Esophagus muscularis mucosa (tissue), 4 donors: ENCODE measurements around the gene EIF2B5. TPM values are rescaled to one million over a fixed set of nuclear protein-coding genes. Genes with fewer than 3 reads are reported as not detected.

Experiments used
- DNase-seq: peaks from one replicate; pipeline ENCODE4 v3.0.0-alpha.2; 2017; ENCODE audit errors: extremely low spot score
- H3K27ac ChIP-seq, 4 donors: fragments of 200-600 bp; sonication (generic); replicated peaks in 1 of 4; 1 replicate in 3 of 4; 2 replicates in 1 of 4; pipeline ENCODE4 v1.5.1; 2016 to 2019; ENCODE audit warnings: mild to moderate bottlenecking in 1 of 4
- H3K27me3 ChIP-seq, 4 donors: fragments of 200-600 bp; sonication (generic); one replicate each; pipeline versions ENCODE4 v1.5.1 to v1.6.0; 2016 to 2019
- H3K36me3 ChIP-seq, 4 donors: fragments of 200-600 bp; sonication (generic); one replicate each; pipeline ENCODE4 v1.5.1; 2016 to 2019
- H3K4me1 ChIP-seq, 4 donors: fragments of 200-600 bp; sonication (generic); one replicate each; pipeline ENCODE4 v1.5.1; 2016 to 2019
- H3K4me3 ChIP-seq, 4 donors: fragments of 200-600 bp; sonication (generic); 1 replicate in 2 of 4; 2 replicates in 2 of 4; pipeline ENCODE4 v1.5.1; 2016 to 2019; ENCODE audit warnings: mild to moderate bottlenecking in 4 of 4, moderate library complexity in 1 of 4
- H3K9me3 ChIP-seq, 4 donors: fragments of 200-600 bp; sonication (generic); 1 replicate in 3 of 4; 2 replicates in 1 of 4; pipeline ENCODE4 v1.5.1; 2016 to 2019
- EP300 ChIP-seq: sonication (generic); formaldehyde crosslinking; IDR thresholded peaks from one replicate; pipeline ENCODE4 v1.6.1; 2017; ENCODE audit warnings: antibody characterized with exemption
- POLR2A ChIP-seq: fragments of 450-650 bp; IDR thresholded peaks from one replicate; pipeline ENCODE4 v1.6.1; 2017; ENCODE audit warnings: antibody characterized with exemption, moderate library complexity, mild to moderate bottlenecking, low read depth
- POLR2AphosphoS5 ChIP-seq, 2 donors: sonication (generic); formaldehyde crosslinking; IDR thresholded peaks; one replicate each; pipeline ENCODE4 v1.6.1; 2017; ENCODE audit warnings: antibody characterized with exemption in 2 of 2
- WGBS: methylation state at CpG from one replicate; pipeline ENCODE4 v1.1.5; 2018; 5-methylcytosine and 5-hydroxymethylcytosine counted together
- intact Hi-C: fragments of 100-400 bp; cut with DNase I; formaldehyde crosslinking; loops from one replicate; pipeline ENCODE4 v1.15.1; 2023
- total RNA-seq, 4 donors: library from RNA; depleted of rRNA; stranded (reverse); fragments of >200 nt; gene quantifications; one replicate each; pipeline versions ENCODE4 v1.1.0 to v1.2.1, GENCODE V29; 2016
- TF ChIP-seq, protein P1 (sequence below), 3 experiments: fragments of 200-600 bp in 2 of 3; fragments of 450-650 bp in 1 of 3; sonication (generic) in 2 of 3; IDR thresholded peaks; one replicate each; pipeline ENCODE4 v1.5.1; 2017 to 2019; ENCODE audit warnings: antibody characterized with exemption in 3 of 3, mild to moderate bottlenecking in 2 of 3, moderate library complexity in 1 of 3

EIF2B5 gene
- total RNA-seq, 4 donors from 2014 or later = 29.3 to 39.5 (median 33.8) TPM

DNA sequence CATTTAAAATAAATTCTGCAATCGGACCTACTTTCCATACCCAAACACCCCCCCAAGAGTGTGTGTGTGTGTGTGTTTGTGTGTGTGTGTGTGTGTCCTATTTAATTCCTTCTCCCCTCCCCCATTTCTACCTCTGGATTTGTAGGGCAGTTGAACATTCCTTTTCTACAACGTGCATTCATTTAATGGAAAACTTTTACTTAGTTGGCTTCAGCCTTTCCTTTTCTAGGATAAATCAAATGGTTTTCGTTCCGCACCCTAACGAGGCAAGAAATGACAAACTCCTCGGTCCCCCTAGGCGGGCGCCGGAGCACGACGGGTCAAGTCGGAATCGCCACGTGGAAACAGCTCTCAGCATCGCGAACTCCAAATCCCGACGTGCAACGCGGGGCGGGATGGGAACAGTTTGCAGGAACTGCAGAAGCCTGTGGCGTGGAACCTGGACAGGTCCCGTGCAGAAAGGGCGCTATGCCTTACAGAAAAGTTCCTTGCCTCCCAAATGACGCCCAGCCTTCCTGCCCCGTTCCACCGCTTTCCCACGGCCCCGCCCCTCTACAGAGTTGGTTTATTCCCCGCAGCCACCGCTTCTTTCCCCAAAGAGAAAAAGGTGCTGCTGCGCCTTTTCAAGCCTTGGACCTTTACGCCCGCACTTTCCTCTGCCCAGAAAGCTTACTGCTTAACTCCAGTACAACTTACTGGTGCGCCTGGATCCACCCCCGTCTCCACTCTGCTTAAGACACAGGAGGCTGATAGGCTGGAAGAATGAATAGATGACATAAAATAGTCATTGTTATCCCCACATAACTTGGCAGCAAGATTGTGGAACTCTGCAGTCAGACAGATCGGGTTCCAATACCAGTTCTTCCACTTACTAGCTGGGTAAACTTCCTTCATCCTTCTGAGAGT, 1.1 kb upstream of the EIF2B5 start:
- TF ChIP-seq, protein P1, sequence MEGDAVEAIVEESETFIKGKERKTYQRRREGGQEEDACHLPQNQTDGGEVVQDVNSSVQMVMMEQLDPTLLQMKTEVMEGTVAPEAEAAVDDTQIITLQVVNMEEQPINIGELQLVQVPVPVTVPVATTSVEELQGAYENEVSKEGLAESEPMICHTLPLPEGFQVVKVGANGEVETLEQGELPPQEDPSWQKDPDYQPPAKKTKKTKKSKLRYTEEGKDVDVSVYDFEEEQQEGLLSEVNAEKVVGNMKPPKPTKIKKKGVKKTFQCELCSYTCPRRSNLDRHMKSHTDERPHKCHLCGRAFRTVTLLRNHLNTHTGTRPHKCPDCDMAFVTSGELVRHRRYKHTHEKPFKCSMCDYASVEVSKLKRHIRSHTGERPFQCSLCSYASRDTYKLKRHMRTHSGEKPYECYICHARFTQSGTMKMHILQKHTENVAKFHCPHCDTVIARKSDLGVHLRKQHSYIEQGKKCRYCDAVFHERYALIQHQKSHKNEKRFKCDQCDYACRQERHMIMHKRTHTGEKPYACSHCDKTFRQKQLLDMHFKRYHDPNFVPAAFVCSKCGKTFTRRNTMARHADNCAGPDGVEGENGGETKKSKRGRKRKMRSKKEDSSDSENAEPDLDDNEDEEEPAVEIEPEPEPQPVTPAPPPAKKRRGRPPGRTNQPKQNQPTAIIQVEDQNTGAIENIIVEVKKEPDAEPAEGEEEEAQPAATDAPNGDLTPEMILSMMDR (IDR thresholded peaks at IDR 0.05) = no peak
- TF ChIP-seq POLR2A (no peak), EP300 (no peak), POLR2AphosphoS5 (IDR thresholded peaks at IDR 0.05) (peak; percentile 67 to 85)
- H3K27me3 ChIP-seq = no peaks in the 10 kb centered on the region
- intact Hi-C loops = loop anchor here (2.0 to 5.0 kb wide), 3 partner anchors 41 to 118 kb away; partner anchors contain the start of genes ABCC5 and AP2M1
- peaks cover 2 to 18% (median 15%) of the 10 kb centered on the region in 4 donors for H3K36me3 ChIP-seq
- H3K4me1 ChIP-seq = peaks cover 14 to 35% (median 23%) of the 10 kb centered on the region in 4 donors
- peak overlapping the region; percentile 87 to 97 (median 92) for H3K4me3 ChIP-seq
- peak overlapping the region; percentile 85 to 91 (median 88) for H3K27ac ChIP-seq
- peak; percentile 92 for DNase-seq
- no peaks in the 10 kb centered on the region for H3K9me3 ChIP-seq
- 1% methylated on average over 37 of the region's 37 CpGs for WGBS

DNA sequence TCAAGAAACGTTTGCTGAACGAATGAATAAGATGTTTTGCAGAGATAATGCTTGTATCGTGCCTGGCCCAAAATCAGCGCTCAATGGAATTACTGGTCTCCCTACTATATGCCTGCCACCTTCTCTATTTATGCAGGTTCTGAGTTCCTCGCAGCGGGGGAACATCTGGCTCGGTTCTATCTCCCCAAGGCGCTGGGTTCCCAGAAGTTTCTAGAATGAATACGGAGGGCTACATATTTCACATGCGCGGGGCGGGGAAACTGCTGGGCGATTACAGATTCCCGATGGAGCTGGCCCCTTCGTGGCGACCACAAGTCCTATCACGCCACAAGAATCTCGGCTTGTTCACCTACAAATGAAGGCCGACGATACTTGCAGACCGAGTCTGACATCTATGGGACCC, 411 bp upstream of the EIF2B5 start:
- no peaks in the 10 kb centered on the region for H3K27me3 ChIP-seq
- H3K4me3 ChIP-seq = peak overlapping the region; percentile 87 to 97 (median 92)
- H3K9me3 ChIP-seq = no peaks in the 10 kb centered on the region
- intact Hi-C loops = loop anchor here (2.0 to 5.0 kb wide), 4 partner anchors 40 to 237 kb away; partner anchors contain the start of genes ABCC5 and AP2M1
- TF ChIP-seq EP300 = no peak
- TF ChIP-seq, protein P1 (IDR thresholded peaks at IDR 0.05) = no peak
- TF ChIP-seq POLR2AphosphoS5 (IDR thresholded peaks at IDR 0.05) = no peak
- no peak for TF ChIP-seq POLR2A
- H3K4me1 ChIP-seq = peaks cover 14 to 35% (median 23%) of the 10 kb centered on the region in 4 donors
- peak overlapping the region; percentile 85 to 91 (median 88) for H3K27ac ChIP-seq
- WGBS = 0% methylated on average over 12 of the region's 21 CpGs
- H3K36me3 ChIP-seq = peaks cover 6 to 24% (median 19%) of the 10 kb centered on the region in 4 donors
- DNase-seq = no peak

DNA sequence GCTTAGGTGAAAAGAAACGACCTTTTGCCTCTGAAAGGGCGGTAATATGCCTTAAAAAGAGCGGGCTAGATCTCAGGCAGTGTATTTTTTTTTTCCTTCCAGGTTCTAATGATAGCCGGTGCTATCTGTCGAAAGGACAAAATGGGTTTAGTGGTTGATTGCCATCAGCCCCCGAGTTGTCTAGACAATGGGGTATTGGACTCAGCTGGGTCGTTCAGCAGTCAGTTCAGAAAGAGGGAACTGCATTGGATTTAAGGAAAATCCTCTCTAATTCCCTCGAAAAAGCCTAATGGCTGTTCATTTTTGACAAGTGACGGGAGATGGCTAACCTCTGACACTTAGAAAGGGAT, 728 bp downstream of the EIF2B5 start:
- peak overlapping the region; percentile 85 to 91 (median 88) for H3K27ac ChIP-seq
- TF ChIP-seq POLR2AphosphoS5 (IDR thresholded peaks at IDR 0.05) (no peak), POLR2A (no peak), EP300 (no peak)
- TF ChIP-seq, protein P1 (IDR thresholded peaks at IDR 0.05) = no peak
- DNase-seq = no peak
- peaks cover 16 to 36% (median 29%) of the 10 kb centered on the region in 4 donors for H3K36me3 ChIP-seq
- H3K4me1 ChIP-seq = peaks cover 14 to 35% (median 23%) of the 10 kb centered on the region in 4 donors
- intact Hi-C loops = loop anchor here (2.0 to 5.0 kb wide), 3 partner anchors 39 to 239 kb away; partner anchors contain the start of genes ABCC5 and AP2M1
- no peaks in the 10 kb centered on the region for H3K27me3 ChIP-seq
- peak overlapping the region; percentile 87 to 97 (median 92) for H3K4me3 ChIP-seq
- 3% methylated on average over 9 of the region's 9 CpGs for WGBS
- no peaks in the 10 kb centered on the region for H3K9me3 ChIP-seq

DNA sequence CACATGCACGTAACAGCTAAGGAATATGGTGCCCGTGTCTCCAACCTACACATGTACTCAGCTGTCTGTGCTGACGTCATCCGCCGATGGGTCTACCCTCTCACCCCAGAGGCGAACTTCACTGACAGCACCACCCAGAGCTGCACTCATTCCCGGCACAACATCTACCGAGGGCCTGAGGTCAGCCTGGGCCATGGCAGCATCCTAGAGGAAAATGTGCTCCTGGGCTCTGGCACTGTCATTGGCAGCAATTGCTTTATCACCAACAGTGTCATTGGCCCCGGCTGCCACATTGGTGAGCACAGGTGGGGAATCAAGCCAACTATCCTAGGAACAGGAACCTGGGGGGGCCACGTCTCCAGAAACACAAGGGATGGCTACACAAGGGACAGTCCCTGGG, 5.3 kb downstream of the EIF2B5 start:
- intact Hi-C loops = loop anchor here (5.0 kb wide), 1 partner anchor 102 kb away; no protein-coding TSS in a partner anchor

More for the DNA sequence above, 5.3 kb downstream of the EIF2B5 start:
- H3K9me3 ChIP-seq = no peaks in the 10 kb centered on the region
- H3K27ac ChIP-seq = no peak overlapping the region
- 93% methylated on average over 9 of the region's 10 CpGs for whole genome bisulfite sequencing
- TF ChIP-seq, protein P1 (IDR thresholded peaks at IDR 0.05) = no peak
- TF ChIP-seq POLR2AphosphoS5 (IDR thresholded peaks at IDR 0.05) (no peak), POLR2A (no peak), EP300 (no peak)
- DNase-seq = no peak
- no peaks in the 10 kb centered on the region for H3K27me3 ChIP-seq
- peaks cover 18 to 33% (median 27%) of the 10 kb centered on the region in 4 donors for H3K4me1 ChIP-seq
- H3K4me3 ChIP-seq = no peak overlapping the region
- H3K36me3 ChIP-seq = peaks cover 52 to 81% (median 74%) of the 10 kb centered on the region in 4 donors
